Body of pancreas (tissue), 4 donors: ENCODE results near the gene FANCM.

Source experiments
- CTCF ChIP-seq, 7 experiments: fragments of 450-650 bp in 4 of 7; fragments of 200-600 bp in 3 of 7; sonication (generic) in 3 of 7; IDR thresholded peaks; one replicate each; pipeline ENCODE4 v1.5.1; 2016 to 2019; ENCODE audit warnings: antibody characterized with exemption in 7 of 7
- POLR2A ChIP-seq, 3 donors: fragments of 450-650 bp; IDR thresholded peaks; one replicate each; pipeline ENCODE4 v1.6.1; 2016; ENCODE audit warnings: antibody characterized with exemption in 3 of 3, mild to moderate bottlenecking in 2 of 3

- TF ChIP-seq POLR2A (IDR thresholded peaks at IDR 0.05) = no peak
- no peak for TF ChIP-seq CTCF (IDR thresholded peaks at IDR 0.05)
Observed at GRCh38 chr14:45094275-45094674, 41.5 kb upstream of the FANCM start.
